HEK293T (cell line): ENCODE data around the gene ZNF182.

ENCODE experiments used
- BHLHE40 ChIP-seq: fragments of 450-650 bp; IDR thresholded peaks from 2 replicates; pipeline ENCODE4 v1.6.1; 2016; ENCODE audit warnings: mild to moderate bottlenecking, moderate library complexity, borderline replicate concordance
- ELF4 ChIP-seq: fragments of 450-650 bp; IDR thresholded peaks from 2 replicates; pipeline ENCODE4 v1.6.1; 2017; ENCODE audit warnings: antibody characterized with exemption
- FOXA1 ChIP-seq: fragments of 450-650 bp; IDR thresholded peaks from 2 replicates; pipeline ENCODE4 v1.6.1; 2016; ENCODE audit warnings: mild to moderate bottlenecking
- LEF1 ChIP-seq: fragments of 450-650 bp; IDR thresholded peaks from 2 replicates; pipeline ENCODE4 v1.6.1; 2017; ENCODE audit warnings: mild to moderate bottlenecking, borderline replicate concordance
- SP1 ChIP-seq: fragments of 450-650 bp; IDR thresholded peaks from 2 replicates; pipeline ENCODE4 v1.6.1; 2017
- SUZ12 ChIP-seq: fragments of 450-650 bp; IDR thresholded peaks from 2 replicates; pipeline ENCODE4 v1.6.1; 2016; ENCODE audit warnings: mild to moderate bottlenecking

- TF ChIP-seq SP1 = no peak
- TF ChIP-seq FOXA1 = no peak
- no peak for TF ChIP-seq SUZ12
- TF ChIP-seq LEF1 = no peak
- no peak for TF ChIP-seq BHLHE40
- no peak for TF ChIP-seq ELF4
Measured at GRCh38 chrX:48022738-48023137, 18.9 kb upstream of the ZNF182 start.
